NCI-H510A (cell line): ENCODE data around the gene HOGA1.
"Not testable (repeated sequence)": the region's sequence is repeated elsewhere in the genome, so short reads cannot be mapped to it uniquely, and the experiment has no call there.

Experiments used
- DNase-seq: peaks from one replicate; lab custom pipeline; 2025; lab: John Stamatoyannopoulos, UW

The HOGA1 gene

DNA sequence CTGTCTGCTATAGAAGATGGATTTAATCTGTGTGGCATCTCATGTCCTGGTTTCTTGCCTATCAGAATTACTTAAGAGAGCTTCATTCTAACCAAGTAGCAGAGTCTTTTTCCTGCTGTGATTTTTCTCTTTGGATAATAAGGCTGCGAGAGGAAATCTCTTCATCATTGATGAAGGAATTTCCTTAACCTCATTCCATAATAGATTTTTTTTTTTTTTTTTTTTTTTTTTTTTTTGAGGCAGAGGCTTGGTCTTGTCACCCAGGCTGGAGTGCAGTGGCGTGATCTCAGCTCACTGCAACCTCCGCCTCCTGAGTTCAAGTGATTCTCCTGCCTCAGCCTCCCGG lies 65.2 kb downstream of the HOGA1 start:
- not testable (repeated sequence) for DNase-seq

DNA sequence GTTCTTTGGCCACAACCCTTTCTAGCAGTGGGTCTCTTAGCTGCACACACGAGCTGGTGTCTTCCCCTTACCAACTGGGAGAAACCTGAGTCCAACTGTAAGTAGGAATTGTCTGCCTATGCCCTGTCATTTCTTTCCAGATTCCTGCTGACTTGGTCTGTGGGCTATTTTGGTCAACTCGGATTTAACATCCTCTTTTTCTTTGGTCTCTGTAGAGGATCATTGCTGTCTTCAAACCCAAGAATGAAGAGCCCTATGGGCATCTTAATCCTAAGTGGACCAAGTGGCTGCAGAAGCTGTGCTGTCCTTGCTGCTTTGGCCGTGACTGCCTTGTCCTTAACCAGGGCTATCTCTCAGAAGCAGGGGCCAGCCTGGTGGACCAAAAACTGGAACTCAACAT lies 66.5 kb downstream of the HOGA1 start:
- DNase-seq = no peak

DNA sequence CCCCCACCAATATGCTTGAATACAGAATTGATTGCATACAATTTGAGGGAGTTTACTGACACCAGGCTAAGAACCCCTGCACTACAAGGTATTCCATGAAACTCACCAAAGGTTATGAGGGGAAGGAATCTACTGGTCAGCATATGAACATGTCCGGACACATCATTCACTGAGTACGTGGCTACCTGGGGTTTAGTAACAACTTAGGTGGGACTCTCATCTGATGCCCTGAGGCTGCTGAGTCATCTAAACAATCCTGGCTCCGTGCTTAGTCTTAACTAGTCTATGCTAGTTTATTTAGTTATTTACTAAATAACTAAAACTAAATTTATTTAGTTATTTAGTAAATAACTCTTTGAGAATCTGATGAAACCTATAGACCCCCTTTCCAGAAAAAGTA lies 67.6 kb downstream of the HOGA1 start:
- DNase-seq = no peak

DNA sequence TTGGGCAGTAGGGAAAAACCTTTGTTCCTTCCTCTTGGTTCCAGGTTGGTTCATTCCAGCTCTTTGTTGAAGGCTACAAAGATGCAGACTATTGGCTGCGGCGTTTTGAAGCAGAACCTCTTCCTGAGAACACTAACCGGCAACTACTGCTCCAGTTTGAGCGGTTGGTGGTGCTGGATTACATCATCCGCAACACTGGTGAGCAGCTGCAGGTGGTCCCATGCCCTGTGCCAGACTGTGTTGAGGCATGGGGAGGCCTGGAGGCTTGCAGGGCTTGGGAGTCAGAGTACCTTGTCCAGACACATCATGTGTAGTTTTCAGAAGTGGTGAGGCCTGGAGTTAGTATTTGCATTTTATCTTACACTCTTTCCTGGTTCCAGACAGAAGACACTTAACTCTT lies 72.6 kb downstream of the HOGA1 start:
- DNase-seq = no peak

DNA sequence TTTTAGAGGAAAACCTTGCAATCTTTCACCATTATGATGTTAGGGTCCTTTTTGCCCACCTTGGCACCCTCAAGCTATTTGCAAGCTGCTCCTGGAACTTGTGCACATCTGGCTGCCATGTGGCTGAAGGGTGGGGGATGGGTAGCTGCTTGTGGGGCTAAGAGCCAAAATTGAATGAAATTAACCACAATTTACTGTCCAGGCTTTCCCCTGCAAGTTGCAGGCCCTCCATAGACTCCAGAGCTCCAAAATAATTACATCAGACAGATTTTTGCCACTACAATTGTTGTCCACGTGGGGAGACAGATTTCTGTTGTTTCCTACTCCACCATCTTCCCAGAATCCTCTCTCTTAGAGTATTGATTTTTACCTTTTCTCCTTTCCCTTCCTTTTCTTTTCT lies 75.4 kb downstream of the HOGA1 start:
- no peak for DNase-seq
